Peyer's patch (tissue), 4 donors: ENCODE measurements around the gene TLE5. TPM values are rescaled to one million over a fixed set of nuclear protein-coding genes. Genes with fewer than 3 reads are reported as not detected.
A peak's percentile ranks its signal among the peaks of the same experiment; 100 is the strongest.

Experiments used
- DNase-seq, 3 donors: peaks; one replicate each; pipeline ENCODE4 v3.0.0-alpha.2; 2017 to 2019
- H3K27ac ChIP-seq, 4 donors: fragments of 200-600 bp; sonication (generic); one replicate each; pipeline ENCODE4 v1.5.1; 2016 to 2019
- H3K27me3 ChIP-seq, 2 donors: fragments of 200-600 bp; sonication (generic); one replicate each; pipeline ENCODE4 v1.5.1; 2019
- H3K36me3 ChIP-seq, 3 donors: fragments of 200-600 bp; sonication (generic); one replicate each; pipeline ENCODE4 v1.5.1; 2016 to 2019
- H3K4me1 ChIP-seq, 4 donors: fragments of 200-600 bp; sonication (generic); one replicate each; pipeline ENCODE4 v1.5.1; 2016 to 2019
- H3K4me3 ChIP-seq, 4 donors: fragments of 200-600 bp; sonication (generic); 1 replicate in 3 of 4; 2 replicates in 1 of 4; pipeline ENCODE4 v1.5.1; 2016 to 2019; ENCODE audit warnings: mild to moderate bottlenecking in 1 of 4
- H3K9me3 ChIP-seq, 4 donors: fragments of 200-600 bp; sonication (generic); one replicate each; pipeline ENCODE4 v1.5.1; 2016 to 2019; ENCODE audit warnings: mild to moderate bottlenecking in 1 of 4
- CTCF ChIP-seq, 6 experiments: fragments of 450-650 bp in 4 of 6; fragments of 200-600 bp in 2 of 6; sonication (generic) in 1 of 6; IDR thresholded peaks; one replicate each; pipeline ENCODE4 v1.5.1; 2017 to 2019; ENCODE audit warnings: antibody characterized with exemption in 6 of 6, mild to moderate bottlenecking in 3 of 6, moderate library complexity in 1 of 6
- POLR2A ChIP-seq, 2 donors: fragments of 450-650 bp; IDR thresholded peaks; one replicate each; pipeline ENCODE4 v1.5.1; 2017; ENCODE audit warnings: antibody characterized with exemption in 2 of 2, mild to moderate bottlenecking in 2 of 2, moderate library complexity in 2 of 2
- total RNA-seq, 4 donors: library from RNA; depleted of rRNA; stranded (reverse); fragments of >200 nt; gene quantifications; one replicate each; pipeline ENCODE4 v1.1.0, GENCODE V29; 2016

Gene TLE5
- total RNA-seq, 4 donors from 2014 or later = 134 to 366 (median 289) TPM

DNA sequence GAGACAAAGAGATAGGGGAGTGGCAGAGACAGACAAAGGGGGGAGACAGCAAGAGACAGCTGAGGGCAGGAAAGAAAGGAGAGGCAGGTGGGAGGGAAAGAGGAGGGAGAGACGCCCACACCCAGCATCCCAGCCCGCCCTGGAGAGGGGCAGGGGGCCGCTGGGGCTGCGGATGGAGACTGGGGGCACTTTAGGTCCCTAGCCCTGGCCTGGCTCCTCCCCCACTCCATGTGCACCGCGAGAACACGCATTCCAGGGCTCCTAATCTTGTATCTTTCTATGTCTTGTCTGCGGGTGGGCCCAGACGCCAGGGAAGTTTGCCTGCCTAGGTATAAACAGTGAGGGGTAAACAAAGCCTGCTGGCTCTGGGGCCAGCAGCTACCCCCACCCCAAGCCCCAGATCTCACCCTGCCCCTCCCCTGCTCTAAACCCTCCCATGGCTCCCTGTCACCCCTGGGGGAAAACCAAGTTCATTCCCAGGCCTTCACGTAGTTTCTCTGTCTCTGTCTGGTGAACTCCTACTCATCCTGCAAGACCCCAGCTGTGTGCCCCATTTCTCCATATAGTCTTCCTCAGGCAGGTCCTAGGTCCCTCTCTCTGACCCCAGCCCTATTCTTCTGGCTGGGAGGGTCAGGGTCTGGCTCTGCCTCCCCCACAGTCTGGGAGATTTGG is 5.7 kb downstream of the TLE5 start:
- DNase-seq = no peak
- peak overlapping the region; percentile 28 to 65 (median 44) for H3K27ac ChIP-seq
- no peak overlapping the region for H3K4me3 ChIP-seq
- TF ChIP-seq POLR2A (IDR thresholded peaks at IDR 0.05) (no peak), CTCF (IDR thresholded peaks at IDR 0.05) (no peak)
- peaks cover 0 to 69% (median 0%) of the 10 kb centered on the region in 3 donors for H3K36me3 ChIP-seq
- no peaks in the 10 kb centered on the region for H3K9me3 ChIP-seq
- H3K27me3 ChIP-seq = no peaks in the 10 kb centered on the region
- peaks cover 0 to 46% (median 4%) of the 10 kb centered on the region in 4 donors for H3K4me1 ChIP-seq

DNA sequence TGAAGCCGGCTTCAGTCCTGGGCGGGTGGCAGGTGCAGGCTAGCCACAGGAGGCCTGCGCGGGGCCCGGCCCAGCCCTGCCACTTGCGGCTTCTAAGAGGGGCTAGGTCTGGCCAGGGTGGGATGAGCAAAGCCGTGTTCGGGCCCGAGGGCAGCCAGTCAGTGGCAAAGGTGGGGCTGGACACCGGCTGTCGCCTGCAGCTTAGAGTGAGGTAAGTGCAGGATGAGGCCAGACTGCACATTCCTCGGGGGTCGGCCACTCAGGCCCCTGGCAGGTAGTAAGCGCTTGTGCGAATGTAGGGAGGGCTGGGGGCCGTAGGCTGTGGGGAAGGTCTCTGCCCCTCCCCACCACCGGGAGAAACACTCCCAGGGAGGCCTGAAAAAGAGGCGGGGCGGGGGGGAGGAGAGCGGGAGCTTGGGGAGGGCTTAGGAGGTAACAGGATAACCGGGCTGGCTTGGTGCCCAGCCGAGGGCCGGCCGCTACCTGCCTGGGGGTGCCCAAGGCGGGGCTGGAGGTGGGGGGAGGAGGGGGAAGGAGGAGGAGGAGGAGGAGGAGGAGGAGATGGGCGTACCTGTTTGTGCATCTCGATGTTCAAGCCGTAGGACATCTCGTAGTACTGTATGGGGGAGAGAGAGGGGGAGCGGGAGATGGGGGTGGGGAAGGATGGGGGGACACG is 6.4 kb downstream of the TLE5 start:
- H3K4me3 ChIP-seq = no peak overlapping the region
- no peaks in the 10 kb centered on the region for H3K27me3 ChIP-seq
- peak overlapping the region in 2 of 4 donors; percentile 25 to 43 for H3K27ac ChIP-seq
- peaks cover 0 to 69% (median 0%) of the 10 kb centered on the region in 3 donors for H3K36me3 ChIP-seq
- no peaks in the 10 kb centered on the region for H3K9me3 ChIP-seq
- TF ChIP-seq CTCF (IDR thresholded peaks at IDR 0.05) (no peak), POLR2A (IDR thresholded peaks at IDR 0.05) (no peak)
- peaks cover 0 to 46% (median 3%) of the 10 kb centered on the region in 4 donors for H3K4me1 ChIP-seq
- peak in 1 of 3 donors; percentile 69 for DNase-seq

DNA sequence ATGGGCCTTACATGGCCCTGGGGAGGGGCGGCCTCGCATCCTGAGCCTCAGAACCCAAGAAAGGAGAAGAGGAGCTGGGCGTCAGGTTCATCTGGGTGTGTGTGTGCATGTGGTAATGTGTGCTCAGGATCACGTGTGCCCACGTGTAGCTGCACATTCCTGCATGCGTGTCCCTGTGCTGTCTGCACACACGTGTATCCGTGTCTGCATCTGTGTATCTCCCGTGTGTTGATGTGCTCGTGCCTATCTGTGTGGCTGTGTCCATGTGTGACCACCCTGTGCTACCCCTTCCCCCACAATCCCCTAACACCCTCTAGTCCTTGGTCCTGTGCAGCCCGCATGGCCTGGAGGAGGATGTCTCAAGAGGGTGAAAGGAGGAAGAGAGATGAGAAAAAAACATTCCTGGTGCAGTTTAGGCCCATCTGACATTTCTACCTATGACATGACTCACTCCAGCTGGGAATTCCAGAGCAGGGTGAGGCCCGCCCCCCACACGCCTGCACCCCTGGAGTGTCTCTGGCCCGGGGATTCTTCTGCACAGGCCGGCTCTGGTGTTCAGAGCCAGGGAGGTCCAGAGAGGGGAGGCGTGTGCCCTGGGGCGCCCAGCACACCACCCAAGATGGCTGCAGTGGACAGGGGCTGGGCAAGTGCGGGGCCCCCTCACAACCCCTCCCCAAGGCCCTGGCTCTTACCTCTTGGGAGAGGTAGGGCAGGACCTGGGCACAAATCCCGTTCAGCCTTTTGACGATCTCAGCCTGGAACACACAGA is 7.1 kb downstream of the TLE5 start:
- TF ChIP-seq POLR2A (IDR thresholded peaks at IDR 0.05) = no peak
- TF ChIP-seq CTCF (IDR thresholded peaks at IDR 0.05) = no peak
- DNase-seq = no peak
- no peaks in the 10 kb centered on the region for H3K27me3 ChIP-seq
- peaks cover 0 to 46% (median 3%) of the 10 kb centered on the region in 4 donors for H3K4me1 ChIP-seq
- H3K27ac ChIP-seq = peak overlapping the region in 2 of 4 donors; percentile 18 to 25
- H3K9me3 ChIP-seq = no peaks in the 10 kb centered on the region
- peaks cover 0 to 69% (median 0%) of the 10 kb centered on the region in 3 donors for H3K36me3 ChIP-seq
- H3K4me3 ChIP-seq = no peak overlapping the region

GRCh38 chr19:3054265-3054971 is 7.9 kb downstream of the TLE5 start:
- Histone ChIP-seq H3K36me3 (peaks cover 0 to 64% (median 0%) of the 10 kb centered on the region in 3 donors), H3K27ac (peak overlapping the region in 1 of 4 donors; percentile 18), H3K4me3 (no peak overlapping the region), H3K4me1 (peaks cover 0 to 41% (median 0%) of the 10 kb centered on the region in 4 donors), H3K27me3 (no peaks in the 10 kb centered on the region), H3K9me3 (no peaks in the 10 kb centered on the region)
- no peak for TF ChIP-seq CTCF (IDR thresholded peaks at IDR 0.05)
- no peak for TF ChIP-seq POLR2A (IDR thresholded peaks at IDR 0.05)
- no peak for DNase-seq

- Histone ChIP-seq H3K4me1 (peaks cover 0 to 34% (median 0%) of the 10 kb centered on the region in 4 donors), H3K9me3 (no peaks in the 10 kb centered on the region), H3K4me3 (no peak overlapping the region), H3K36me3 (peaks cover 0 to 57% (median 0%) of the 10 kb centered on the region in 3 donors), H3K27me3 (no peaks in the 10 kb centered on the region), H3K27ac (no peak overlapping the region)
- TF ChIP-seq POLR2A (IDR thresholded peaks at IDR 0.05) (no peak), CTCF (IDR thresholded peaks at IDR 0.05) (no peak)
- DNase-seq = no peak
Observed at GRCh38 chr19:3053780-3054179, 8.5 kb downstream of the TLE5 start.
